Right ventricle myocardium superior (tissue), 1 donor: ENCODE measurements around the gene FRMPD1. TPM values are rescaled to one million over a fixed set of nuclear protein-coding genes. Genes with fewer than 3 reads are reported as not detected.
"Not testable (repeated sequence)": the region's sequence is repeated elsewhere in the genome, so short reads cannot be mapped to it uniquely, and the experiment has no call there.

Experiments used
- ATAC-seq: fragments of 200-7000 bp; cut with Tn5 transposase; one replicate; pipeline ENCODE4 v1.9.1; 2020; ENCODE audit warnings: mild to moderate bottlenecking; ENCODE audit not compliant: poor library complexity
- DNase-seq: peaks from one replicate; pipeline ENCODE4 v3.0.0-alpha.2; 2020
- intact Hi-C: fragments of 100-400 bp; cut with DNase I; formaldehyde crosslinking; loops from one replicate; pipeline ENCODE4 v1.11.2; 2022
- total RNA-seq: library from RNA; stranded (reverse); fragmentation: NEBNext Ultra II Directional; extraction: Animal tissue kit (Norgen Biotek cat#: 25700); gene quantifications from one replicate; pipeline ENCODE4 v1.2.1, GENCODE V29; 2021
- donor health status: DM: no; HTN: yes; CAD: no; lungs with severe emphysema.

FRMPD1 gene
- total RNA-seq, 1 donor from 2014 or later, result 1.6 TPM

DNA sequence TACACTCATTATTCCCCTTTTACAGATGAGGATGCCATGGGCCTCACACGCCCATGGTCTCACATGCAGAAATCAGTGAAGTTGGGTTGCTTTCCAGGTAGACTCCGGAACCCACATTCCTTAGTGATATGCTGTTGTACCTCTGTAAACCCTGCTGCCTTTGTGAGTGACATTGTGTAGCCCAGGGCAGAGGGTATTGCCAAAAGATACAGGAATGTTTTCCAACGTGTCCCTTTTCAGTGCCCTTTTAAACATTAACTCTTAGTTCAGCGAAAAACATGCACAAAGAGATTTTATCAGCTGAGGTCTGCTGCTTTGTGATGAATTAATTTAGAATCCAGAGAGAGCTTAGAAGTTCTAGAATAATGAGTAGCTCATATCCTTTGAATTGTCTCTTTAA, 64.5 kb downstream of the FRMPD1 start:
- intact Hi-C loops, result no loop called here
- no peak for ATAC-seq
- DNase-seq, result no peak

- no peak for DNase-seq
- intact Hi-C loops, result no loop called here
- no peak for ATAC-seq
Measured at GRCh38 chr9:37715991-37716505, 65.3 kb downstream of the FRMPD1 start.

- DNase-seq (no peak), ATAC-seq (no peak)
- intact Hi-C loops, result no loop called here
Measured at GRCh38 chr9:37719526-37719925, 68.8 kb downstream of the FRMPD1 start.

DNA sequence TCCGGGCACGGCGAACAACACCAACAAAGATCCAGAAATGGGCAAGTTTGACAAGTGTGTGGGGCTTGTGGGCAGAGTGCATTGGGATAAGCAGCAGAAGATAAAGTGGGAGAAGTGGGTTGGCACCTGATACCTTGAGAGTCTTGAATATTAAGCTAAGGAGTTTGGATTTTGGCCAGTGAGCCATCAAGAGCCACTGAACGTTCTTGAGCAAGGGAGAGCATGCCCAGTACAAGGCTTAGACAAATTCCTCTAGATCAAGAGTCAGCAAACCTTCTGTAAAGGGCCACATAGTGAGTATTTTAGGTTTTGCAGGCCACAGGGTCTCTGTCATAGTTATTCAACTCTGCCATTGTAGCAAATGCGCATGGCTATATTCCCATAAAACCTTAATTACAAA, 76.3 kb downstream of the FRMPD1 start:
- DNase-seq (no peak), ATAC-seq (no peak)
- intact Hi-C loops, result no loop called here

- ATAC-seq (no peak), DNase-seq (no peak)
- intact Hi-C loops, result no loop called here
Measured at GRCh38 chr9:37729499-37729898, 78.7 kb downstream of the FRMPD1 start.

- no peak for ATAC-seq
- no peak for DNase-seq
- intact Hi-C loops, result no loop called here
Measured at GRCh38 chr9:37730256-37730655, 79.5 kb downstream of the FRMPD1 start.

DNA sequence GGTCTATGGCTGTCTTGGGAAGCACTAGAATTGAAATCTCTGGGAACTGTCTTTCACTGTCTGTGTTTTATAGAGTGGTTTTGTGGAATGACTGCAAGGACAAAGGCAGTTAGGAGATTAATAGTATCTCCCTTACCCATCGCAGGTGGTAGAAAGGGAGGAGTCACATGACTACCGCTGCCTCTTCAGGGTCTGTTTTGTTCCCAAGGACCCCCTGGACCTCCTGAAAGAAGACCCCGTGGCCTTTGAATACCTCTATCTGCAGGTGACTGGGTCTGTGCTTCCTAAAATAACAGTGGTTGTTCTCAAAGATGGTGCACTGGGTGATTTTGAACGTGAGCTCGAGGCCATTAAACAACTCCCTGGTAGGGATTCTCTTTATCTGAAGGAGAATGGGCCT, 80.1 kb downstream of the FRMPD1 start:
- intact Hi-C loops, result no loop called here
- DNase-seq (no peak), ATAC-seq (no peak)

- intact Hi-C loops, result no loop called here
- no peak for ATAC-seq
Measured at GRCh38 chr9:37732086-37732741, 81.5 kb downstream of the FRMPD1 start.

DNA sequence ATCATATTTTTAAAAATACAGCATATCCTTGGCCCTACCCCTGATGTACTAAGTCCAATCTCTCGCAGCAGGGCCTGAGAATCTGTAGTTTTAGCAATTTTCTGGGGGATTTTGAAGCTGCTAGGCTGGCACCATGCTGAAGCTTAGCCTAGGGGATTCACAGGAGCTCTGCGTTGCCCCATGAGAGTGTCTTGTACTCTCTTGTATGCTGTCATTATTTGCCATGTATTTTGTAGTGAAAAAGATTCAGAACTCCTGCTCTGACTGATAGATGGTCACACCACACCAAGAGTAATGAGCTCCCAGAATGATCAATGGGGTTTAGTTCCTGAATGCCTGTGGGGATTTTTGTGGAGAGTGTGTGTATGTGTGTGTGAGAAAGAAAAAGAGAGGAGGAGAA, 82.2 kb downstream of the FRMPD1 start:
- DNase-seq (no peak), ATAC-seq (no peak)
- intact Hi-C loops, result no loop called here

More at GRCh38 chr9:37732086-37732741, 81.5 kb downstream of the FRMPD1 start:
- DNase-seq, result no peak

DNA sequence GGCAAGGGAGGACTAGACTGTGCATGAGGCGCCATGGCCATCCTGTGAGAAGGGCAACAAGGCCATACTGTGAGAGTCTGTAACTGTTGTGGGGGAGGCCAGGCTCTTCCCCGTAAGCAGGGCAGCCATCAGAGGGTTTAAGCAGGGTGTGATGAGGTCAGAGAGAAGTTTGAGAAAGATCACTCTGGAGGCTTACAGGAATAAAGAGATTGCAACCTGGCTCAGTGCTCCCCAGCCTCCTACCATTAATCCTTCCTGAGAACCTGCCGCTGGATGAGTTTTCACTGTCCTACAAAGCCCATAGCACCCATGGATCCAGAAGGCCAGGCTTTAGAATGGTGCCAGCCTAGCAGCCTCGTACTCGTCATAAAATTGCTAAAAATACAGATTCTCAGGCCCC, 88.5 kb downstream of the FRMPD1 start:
- ATAC-seq (no peak), DNase-seq (no peak)
- intact Hi-C loops, result no loop called here

GRCh38 chr9:37740128-37740527, 89.4 kb downstream of the FRMPD1 start:
- ATAC-seq (no peak), DNase-seq (no peak)
- intact Hi-C loops, result loop anchor here (10.0 kb wide), 2 partner anchors 45 to 645 kb away; no protein-coding TSS in a partner anchor

DNA sequence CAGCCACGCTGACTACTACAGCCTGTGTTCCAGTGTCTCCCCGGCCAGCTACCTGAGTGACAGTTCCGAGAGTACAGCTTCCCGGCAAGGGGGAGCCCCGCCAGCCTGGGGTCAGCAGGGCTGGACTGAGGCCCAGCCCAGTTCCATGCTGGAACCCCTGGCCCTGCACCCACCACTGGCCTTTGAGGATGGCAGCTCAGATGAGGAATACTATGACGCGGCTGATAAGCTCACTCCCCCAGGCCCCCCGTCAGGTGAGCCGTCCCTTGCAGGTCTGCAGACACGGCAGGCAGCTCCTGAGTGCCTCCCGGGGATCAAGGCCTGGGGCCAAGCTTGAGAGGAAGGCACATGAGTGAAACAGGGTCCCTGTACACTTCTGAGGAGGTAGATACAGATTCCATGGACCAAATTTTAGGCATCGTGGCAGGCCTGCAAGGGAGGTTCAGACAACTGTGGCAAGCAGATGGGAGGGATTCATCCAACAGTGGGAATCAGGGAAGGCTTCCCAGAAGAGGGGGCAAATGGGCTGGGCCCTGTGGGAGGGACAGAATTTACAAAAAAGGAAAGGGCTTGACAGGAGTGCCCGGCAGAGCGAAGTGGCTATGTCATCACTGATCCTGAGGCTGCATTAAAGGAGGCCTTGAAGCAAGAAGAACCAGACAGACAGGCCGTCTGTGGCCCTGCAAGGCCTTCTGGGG, 90.0 kb downstream of the FRMPD1 start:
- DNase-seq (no peak), ATAC-seq (no peak)
- intact Hi-C loops, result loop anchor here (10.0 kb wide), 2 partner anchors 46 to 644 kb away; no protein-coding TSS in a partner anchor

DNA sequence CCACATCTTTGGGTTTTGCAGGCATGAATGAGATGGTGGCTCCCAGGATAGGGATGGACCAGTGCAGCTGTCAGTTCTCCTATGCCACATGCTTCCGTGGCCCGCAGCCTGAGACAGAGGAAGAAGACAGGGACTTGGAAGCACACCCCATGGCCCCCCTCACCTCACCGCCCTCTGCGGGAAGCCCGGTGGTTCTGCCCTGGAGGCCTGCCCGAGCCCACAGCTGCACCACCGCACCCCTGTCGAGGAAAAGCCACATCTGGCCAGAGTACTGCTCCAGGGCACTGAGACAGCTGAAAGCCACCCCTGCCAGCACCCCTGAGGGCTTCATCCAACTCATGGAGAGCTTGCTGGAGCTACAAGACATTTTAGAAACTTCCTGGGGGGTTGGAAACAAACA, 95.2 kb downstream of the FRMPD1 start:
- ATAC-seq, result no peak
- no peak for DNase-seq

GRCh38 chr9:37746448-37747270, 95.9 kb downstream of the FRMPD1 start:
- ATAC-seq (no peak), DNase-seq (no peak)
- intact Hi-C loops, result loop anchor here (10.0 kb wide), 2 partner anchors 52 to 638 kb away; no protein-coding TSS in a partner anchor

More for the DNA sequence above, 95.2 kb downstream of the FRMPD1 start:
- intact Hi-C loops, result loop anchor here (10.0 kb wide), 2 partner anchors 51 to 639 kb away; no protein-coding TSS in a partner anchor

- ATAC-seq (peak; percentile 81), DNase-seq (no peak)
- intact Hi-C loops, result loop anchor here (10.0 kb wide), 2 partner anchors 53 to 637 kb away; no protein-coding TSS in a partner anchor
Measured at GRCh38 chr9:37747271-37747753, 96.6 kb downstream of the FRMPD1 start.

GRCh38 chr9:37749129-37749528, 98.4 kb downstream of the FRMPD1 start:
- ATAC-seq (no peak), DNase-seq (no peak)
- intact Hi-C loops, result loop anchor here (10.0 kb wide), 2 partner anchors 54 to 636 kb away; no protein-coding TSS in a partner anchor

DNA sequence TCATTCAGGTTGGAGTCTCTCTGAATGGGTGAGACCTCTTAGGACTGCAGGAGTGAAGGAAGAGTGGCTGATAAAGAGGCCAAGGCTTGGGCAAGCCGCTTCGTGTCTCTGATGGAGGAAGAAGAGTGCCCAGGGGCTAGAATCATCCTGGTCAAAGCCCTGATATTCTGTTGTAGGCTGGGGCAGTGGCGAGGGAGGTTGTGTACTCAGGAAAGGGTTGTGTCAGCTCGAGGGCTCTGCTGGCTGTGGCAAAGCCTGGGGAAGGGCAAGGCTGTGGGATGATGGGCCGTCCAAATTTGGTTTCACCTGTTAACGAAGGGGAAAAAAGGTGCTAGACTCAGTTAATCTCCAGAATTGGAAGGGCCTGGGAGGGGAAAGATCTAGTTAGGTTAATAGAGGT, 100.4 kb downstream of the FRMPD1 start:
- DNase-seq (no peak), ATAC-seq (no peak)
- intact Hi-C loops, result loop anchor here (10.0 kb wide), 2 partner anchors 154 to 166 kb away; partner anchors contain the start of gene SLC25A51

DNA sequence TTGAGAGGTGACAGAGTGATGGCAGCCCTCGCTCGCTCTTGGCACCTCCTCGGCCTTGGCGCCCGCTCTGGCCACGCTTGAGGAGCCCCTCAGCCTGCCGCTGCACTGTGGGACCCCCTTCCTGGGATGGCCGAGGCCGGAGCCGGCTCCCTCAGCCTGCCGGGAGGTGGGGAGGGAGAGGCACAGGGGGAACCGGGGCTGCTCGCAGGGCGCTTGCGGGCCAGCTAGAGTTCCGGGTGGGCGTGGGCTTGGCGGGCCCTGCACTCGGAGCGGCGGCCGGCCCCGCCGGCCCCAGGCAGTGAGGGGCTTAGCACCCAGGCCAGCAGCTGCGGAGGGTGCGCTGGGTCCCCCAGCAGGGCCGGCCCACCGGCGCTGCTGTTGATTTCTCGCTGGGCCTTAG, 101.0 kb downstream of the FRMPD1 start:
- intact Hi-C loops, result loop anchor here (10.0 kb wide), 2 partner anchors 153 to 167 kb away; partner anchors contain the start of gene SLC25A51
- not testable (repeated sequence) for ATAC-seq, DNase-seq
